NCI-H82 (cell line): ENCODE data around the gene HES2.
"Not testable (repeated sequence)": the region's sequence is repeated elsewhere in the genome, so short reads cannot be mapped to it uniquely, and the experiment has no call there.

ENCODE experiments used
- DNase-seq: peaks from one replicate; lab custom pipeline; 2025; lab: John Stamatoyannopoulos, UW

Gene HES2

GRCh38 chr1:6391951-6392808 is 27.5 kb downstream of the HES2 start:
- peak; percentile 50 for DNase-seq

DNA sequence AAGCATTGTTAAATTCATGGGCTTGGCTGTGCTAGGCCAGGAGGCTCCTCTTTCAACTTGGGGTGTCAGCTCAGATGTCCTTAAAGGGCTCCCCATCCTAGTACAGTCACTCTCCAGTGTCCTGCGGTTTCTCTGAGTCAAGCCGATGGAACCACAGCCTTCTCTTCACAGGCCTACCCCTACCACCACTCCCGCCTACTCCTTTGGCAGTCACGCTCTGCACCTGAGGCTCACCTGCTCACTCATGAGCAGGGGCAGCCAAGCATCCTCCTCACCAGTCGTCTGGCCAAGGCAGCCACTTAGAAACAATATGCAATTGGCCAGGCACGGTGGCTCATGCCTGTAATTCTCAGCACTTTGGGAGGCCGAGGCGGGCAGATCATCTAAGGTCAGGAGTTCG is 29.7 kb downstream of the HES2 start:
- DNase-seq = no peak

- no peak for DNase-seq
Measured at GRCh38 chr1:6386371-6386949, 33.3 kb downstream of the HES2 start.

DNA sequence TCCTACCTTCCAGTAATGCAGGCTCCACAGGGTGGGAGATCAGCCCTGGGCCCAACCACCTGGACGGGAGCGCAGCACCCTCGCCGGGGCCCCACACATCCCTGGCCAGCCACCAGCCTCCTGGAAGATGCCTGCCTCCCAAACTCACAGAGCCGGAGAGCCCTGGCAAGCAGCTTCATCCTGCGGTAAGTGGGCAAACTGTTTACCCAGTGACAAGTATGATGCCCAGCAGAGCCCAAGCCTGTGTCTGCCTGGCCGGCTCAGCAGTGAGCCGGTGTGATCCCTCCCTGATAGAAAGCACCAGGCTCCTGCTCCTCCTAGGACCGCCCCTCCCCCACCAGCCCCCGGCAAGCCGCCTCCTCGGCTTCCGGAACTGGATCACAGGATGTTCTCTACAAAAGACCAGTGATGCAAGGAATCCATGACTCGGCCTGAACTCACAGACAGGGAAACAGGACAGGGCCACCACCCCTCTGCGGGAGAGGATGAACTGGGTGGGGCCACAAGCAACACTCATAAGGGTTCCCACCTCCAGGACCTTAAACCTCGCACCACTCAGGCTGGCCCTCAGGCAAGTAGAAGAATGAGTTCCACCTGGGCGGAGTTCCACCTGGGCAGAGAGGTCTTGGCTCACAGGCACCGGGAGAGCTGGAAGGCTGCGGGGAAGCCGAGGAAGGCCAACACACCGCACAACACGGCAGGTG is 34.1 kb downstream of the HES2 start:
- DNase-seq = no peak

DNA sequence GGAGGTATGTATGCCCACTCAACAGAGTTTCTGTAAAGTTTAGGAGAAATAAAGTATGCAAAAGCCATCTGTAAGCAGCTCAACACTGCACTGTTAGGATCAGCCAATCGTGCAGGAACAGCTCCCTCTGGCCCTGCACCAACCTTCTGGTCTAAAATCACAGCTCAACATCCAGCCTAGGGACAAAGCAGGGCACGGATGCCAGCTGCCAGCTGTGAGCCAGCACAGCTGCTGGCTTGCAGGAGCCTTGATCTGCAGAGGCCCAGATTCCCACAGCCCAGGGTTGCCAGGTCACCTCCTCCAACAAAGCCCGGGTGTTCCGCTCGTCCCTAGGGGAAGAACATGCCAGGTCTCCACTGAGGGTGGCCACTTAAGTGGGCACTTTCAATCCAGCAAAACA is 34.8 kb downstream of the HES2 start:
- DNase-seq = no peak

DNA sequence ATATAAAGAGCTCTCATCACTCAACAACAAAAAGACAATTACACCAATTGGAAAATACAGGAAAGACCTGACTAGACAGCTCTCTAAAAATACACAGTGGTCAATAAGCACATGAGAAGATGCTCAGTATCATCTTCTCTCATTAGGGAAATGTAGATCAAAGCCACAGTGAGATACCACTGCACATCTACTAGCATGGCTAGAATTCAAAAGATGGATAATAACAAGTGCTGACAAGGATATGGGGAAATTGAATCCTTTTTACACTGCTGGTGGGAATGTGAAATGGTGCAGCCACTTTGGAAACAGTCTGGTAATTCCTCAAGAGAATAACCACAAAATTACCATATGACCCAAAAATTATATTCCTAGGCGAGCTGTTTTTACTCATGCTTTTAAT is 35.6 kb downstream of the HES2 start:
- DNase-seq = no peak

DNA sequence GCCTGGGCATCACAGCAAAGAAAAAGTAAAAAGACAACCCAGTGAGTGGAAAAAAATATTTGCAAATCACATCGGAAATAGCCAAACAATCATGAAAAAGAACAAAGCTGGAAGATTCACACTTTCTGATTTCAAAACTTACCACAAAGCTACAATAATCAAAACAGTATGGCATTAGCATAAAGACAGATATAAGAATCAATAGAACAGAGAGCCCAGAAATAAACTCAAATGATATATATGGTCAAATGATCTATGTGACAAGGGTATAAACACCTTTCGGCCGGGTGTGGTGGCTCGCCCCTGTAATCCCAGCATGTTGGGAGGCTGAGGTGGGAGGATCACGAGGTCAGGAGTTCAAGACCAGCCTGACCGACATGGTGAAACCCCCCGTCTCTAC is 39.7 kb downstream of the HES2 start:
- no peak for DNase-seq

DNA sequence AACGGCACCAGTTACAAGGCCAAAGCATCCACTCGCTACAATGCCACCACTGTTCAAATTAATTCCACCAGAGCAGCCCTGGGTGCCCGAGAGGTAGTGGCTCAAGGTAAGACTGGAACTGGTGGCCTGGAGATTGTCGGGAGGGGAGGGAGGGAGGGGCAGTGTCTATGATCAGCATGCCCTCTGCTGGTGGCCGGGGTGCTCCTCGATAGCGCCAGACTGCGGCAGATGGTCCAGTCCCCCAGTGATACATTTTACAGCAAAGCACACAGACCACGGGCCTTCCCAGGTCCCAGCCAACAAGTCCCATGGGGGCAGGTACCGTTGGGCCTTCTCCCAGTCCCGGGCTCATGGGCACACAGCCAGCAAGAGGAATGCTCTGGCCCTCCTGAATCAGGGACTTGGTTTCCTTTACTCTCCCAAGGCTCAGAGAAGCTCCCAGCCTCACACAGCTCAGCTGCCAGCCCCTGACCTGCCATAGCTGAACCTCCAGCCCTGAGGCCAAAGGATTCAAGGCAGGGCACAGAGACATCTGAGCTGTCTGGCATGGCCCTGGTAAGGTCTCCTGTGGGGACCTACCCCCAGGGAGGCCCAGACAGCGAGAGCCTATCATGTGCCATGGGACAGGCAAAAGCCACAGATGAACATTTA is 41.5 kb downstream of the HES2 start:
- DNase-seq = peak; percentile 93

- DNase-seq = peak; percentile 63
Measured at GRCh38 chr1:6373961-6374720, 45.6 kb downstream of the HES2 start.

DNA sequence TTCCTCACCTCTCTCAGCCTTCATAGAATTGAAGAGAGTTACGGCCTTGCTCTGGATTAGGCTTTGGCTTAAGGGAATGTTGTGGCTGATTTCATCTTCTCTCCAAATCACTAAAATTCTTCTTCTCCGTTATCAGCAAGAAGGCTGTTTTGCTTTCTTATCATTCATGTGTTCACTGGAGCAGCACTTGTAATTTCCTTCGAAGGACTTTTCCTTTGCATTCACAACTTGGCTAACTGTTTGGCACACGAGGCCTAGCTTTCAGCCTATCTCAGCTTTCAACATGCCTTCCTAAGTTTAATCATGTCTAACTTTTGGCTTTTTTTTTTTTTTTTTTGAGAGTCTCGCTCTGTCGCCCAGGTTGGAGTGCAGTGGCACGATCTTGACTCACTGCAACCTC is 47.5 kb downstream of the HES2 start:
- not testable (repeated sequence) for DNase-seq

- no peak for DNase-seq
Measured at GRCh38 chr1:6370006-6370405, 49.7 kb downstream of the HES2 start.

DNA sequence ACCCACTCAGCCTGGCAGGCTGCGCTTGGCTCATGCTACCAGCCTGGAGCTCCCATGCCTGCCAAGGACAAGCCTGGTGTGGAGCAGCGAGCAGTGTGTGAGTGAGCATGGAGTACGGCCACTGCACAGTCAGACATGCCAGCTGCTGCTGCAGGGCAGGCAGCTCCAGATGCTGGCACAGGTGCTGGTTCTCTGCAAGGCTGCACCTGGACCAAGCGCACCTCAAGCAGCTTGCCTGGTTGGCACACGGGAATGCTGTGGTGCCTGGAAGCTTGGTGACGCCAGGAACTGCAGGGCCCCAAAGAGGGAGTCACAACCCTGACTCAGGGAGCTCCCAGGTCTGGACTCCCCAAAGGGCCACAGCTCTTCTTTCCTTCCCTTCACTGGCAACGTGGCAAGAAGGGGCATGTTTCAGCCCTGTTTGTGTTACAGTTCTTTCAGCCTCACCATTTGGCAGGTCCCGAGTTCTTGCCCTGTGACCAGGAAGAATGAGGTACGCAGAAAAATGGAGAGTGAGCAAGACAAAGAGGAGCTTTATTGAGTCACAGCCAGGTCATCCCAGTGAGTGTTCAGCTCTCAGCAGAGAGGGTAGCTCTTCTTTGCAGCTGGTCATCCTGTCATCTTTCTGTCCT is 52.2 kb downstream of the HES2 start:
- DNase-seq = no peak

DNA sequence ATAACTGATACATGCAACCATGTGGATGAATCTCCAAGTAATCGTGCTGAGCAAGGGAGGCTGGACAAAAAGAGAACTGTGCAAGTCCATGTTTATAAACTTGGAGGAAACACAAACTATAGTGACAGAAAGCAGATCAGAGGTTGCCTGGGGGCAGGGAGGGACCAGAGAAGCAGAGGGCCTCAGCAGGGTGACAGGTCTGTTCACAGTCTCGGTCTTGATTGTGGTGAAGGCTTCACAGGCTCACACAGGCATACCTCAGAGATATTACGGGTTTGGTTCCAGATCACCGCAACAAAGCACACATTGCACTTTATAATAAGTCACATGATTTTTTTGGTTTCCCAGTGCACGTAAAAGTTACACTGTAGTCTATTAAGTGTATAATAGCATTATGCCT is 54.7 kb downstream of the HES2 start:
- no peak for DNase-seq

DNA sequence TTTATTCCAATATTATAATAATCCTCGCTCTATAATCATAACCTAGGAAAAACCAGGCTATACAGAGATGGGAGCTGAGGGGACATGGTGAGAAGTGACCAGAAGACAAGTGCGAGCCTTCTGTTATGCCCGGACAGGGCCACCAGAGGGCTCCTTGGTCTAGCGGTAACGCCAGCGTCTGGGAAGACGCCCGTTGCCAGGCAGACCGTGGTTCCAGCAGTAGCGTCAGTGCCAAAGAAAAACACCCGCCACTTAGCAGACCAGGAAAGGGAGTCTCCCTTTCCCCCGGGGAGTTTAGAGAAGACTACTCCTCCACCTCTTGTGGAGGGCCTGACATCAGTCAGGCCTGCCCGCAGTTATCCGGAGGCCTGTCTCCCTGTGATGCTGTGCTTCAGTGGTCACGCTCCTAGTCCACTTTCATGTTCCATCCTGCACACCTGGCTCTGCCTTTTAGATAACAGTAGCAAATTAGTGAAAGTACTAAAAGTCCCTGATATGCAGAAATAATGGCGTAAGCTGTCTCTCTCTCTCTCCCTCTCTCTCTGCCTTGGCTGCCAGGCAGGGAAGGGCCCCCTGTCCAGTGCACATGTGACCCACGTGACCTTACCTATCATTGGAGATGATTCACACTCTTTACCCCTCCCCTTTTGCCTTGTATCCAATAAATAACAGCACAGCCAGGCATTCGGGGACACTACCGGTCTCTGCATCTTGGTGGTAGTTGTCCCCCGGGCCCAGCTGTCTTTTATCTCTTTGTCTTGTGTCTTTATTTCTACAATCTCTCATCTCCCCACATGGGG is 56.4 kb downstream of the HES2 start:
- peak; percentile 66 for DNase-seq
